HS-27A (cell line): ENCODE measurements around the gene CYP3A7.
"Not testable (repeated sequence)": the region's sequence is repeated elsewhere in the genome, so short reads cannot be mapped to it uniquely, and the experiment has no call there.

Source experiments
- DNase-seq: peaks from one replicate; pipeline ENCODE4 v3.0.0-alpha.2; 2012; ENCODE audit warnings: low read depth, missing footprints

Gene CYP3A7

DNA sequence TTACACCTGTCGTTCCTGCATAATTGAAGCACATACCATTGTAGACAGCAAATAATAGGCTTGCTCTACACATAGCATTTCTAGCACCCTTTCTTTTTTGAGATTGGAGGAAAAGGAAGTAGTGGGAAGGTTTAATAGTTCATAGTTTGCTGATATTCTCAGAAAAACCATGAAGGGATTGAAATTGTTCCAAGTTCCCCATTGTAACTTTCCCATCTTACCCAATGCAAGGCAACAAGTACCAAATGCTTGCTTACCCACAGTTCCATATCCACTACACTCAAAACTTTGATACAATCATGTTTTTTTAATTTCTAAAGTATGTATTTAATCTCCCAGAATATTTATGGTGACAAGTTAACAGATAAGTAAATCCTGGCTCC, 69.0 kb downstream of the CYP3A7 start:
- DNase-seq, result no peak

DNA sequence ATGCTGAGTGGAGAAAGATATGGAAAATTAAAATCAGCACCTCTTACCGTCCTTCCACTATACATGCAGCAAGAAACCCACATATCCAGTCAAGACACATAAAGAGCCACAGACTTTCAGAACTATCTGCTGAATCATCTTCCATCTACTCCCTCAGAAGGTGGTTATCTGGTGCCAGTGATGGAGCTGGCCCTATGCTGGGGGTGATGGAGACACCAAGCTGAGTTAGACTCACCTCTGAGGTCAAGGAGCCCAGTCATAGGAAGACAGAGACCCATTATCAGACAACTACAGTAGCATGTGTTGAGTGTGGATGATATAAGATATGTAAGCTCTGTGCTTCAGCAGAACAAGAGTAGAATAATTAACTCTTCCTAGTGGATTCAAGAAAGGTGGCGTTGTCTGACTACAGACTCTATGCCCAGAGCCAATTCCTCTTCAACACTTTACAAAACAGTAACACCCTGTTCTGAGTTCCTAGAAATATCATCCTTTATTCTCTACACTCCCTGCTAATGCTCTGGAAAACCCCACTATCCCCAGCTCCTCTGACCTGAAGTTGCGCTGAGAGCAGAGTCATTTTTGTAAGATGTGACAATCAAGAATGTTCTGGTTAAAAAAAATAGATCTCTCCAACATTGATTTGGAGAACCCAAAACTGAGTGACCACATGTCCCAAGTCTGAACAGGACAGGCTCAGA, 69.5 kb downstream of the CYP3A7 start:
- no peak for DNase-seq

DNA sequence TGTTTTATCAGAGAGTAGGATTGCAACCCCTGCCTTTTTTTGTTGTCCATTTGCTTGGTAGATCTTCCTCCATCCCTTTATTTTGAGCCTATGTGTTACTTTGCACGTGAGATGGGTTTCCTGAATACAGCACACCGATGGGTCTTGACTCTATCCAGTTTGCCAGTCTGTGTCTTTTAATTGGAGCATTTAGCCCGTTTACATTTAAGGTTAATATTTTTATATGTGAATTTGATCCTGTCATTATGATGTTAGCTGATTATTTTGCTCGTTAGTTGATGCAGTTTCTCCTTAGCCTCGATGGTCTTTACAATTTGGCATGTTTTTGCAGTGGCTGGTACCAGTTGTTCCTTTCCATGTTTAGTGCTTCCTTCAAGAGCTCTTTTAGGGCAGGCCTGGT, 77.1 kb downstream of the CYP3A7 start:
- not testable (repeated sequence) for DNase-seq
